H1 (cell line): ENCODE measurements around the gene MAPK4. TPM values are rescaled to one million over a fixed set of nuclear protein-coding genes. Genes with fewer than 3 reads are reported as not detected.

Source experiments
- CTCF ChIA-PET: fragments of 300-600 bp; sonication (Branson Sonifier 250); formaldehyde crosslinking; loops from one replicate; lab custom pipeline; 2021; ENCODE audit not compliant: partially characterized antibody; lab: Charles Lee
- POLR2A ChIA-PET: fragments of 300-600 bp; sonication (Branson Sonifier 250); formaldehyde crosslinking; loops from one replicate; lab custom pipeline; 2021; ENCODE audit warnings: inconsistent platforms; ENCODE audit not compliant: partially characterized antibody; lab: Charles Lee
- DNase-seq, 2 experiments: peaks; one replicate each; pipeline versions ENCODE4 v3.0.0 to v3.0.0-alpha.2; 2010 to 2022; ENCODE audit warnings: low spot score in 2 of 2, low read depth in 1 of 2, mixed read lengths in 1 of 2
- FAIRE-seq: peaks from 2 replicates; lab custom pipeline; 2011; peaks lifted over from hg19 to GRCh38; lab: Jason Lieb, UNC
- H2AFZ ChIP-seq: 2 replicates; pipeline ENCODE4 v1.8.1; 2012; ENCODE audit warnings: low read length, inconsistent platforms
- H2AK5ac ChIP-seq: 2 replicates; pipeline ENCODE4 v1.6.1; 2013; ENCODE audit warnings: low read depth, low read length
- H2BK120ac ChIP-seq: replicated peaks from 2 replicates; pipeline ENCODE3; 2013; ENCODE audit warnings: low read depth, low read length, inconsistent platforms
- H2BK12ac ChIP-seq: 2 replicates; pipeline ENCODE4 v1.6.1; 2013; ENCODE audit warnings: low read depth, low read length
- H2BK15ac ChIP-seq: 2 replicates; pipeline ENCODE4 v1.6.1; 2013; ENCODE audit warnings: low read length
- H2BK20ac ChIP-seq: 2 replicates; pipeline ENCODE4 v1.6.1; 2013; ENCODE audit warnings: low read length
- H2BK5ac ChIP-seq: 2 replicates; pipeline ENCODE4 v1.6.1; 2013; ENCODE audit warnings: low read depth, low read length
- H3K14ac ChIP-seq: 2 replicates; pipeline ENCODE4 v1.6.1; 2013; ENCODE audit warnings: inconsistent platforms; ENCODE audit not compliant: insufficient read length
- H3K18ac ChIP-seq: 2 replicates; pipeline ENCODE4 v1.6.1; 2013; ENCODE audit warnings: low read length; ENCODE audit errors: extremely low read depth
- H3K23ac ChIP-seq: 2 replicates; pipeline ENCODE4 v1.6.1; 2013; ENCODE audit warnings: inconsistent platforms; ENCODE audit not compliant: insufficient read length
- H3K23me2 ChIP-seq: 2 replicates; pipeline ENCODE4 v1.6.1; 2013; ENCODE audit warnings: low read depth, low read length
- H3K27ac ChIP-seq: 2 replicates; pipeline ENCODE4 v1.6.1; 2011; ENCODE audit warnings: low read depth, low read length, inconsistent platforms
- H3K27me3 ChIP-seq, 4 experiments: replicated peaks in 1 of 4; 1 replicate in 1 of 4; 2 replicates in 3 of 4; pipeline versions ENCODE4 v1.6.1 to v1.8.1; 2011 to 2013; ENCODE audit warnings: low read length in 3 of 4, mild to moderate bottlenecking in 3 of 4, inconsistent platforms in 2 of 4, mixed read lengths in 2 of 4, moderate library complexity in 1 of 4; ENCODE audit not compliant: control insufficient read depth in 3 of 4, insufficient read depth in 3 of 4; ENCODE audit errors: extremely low read depth in 1 of 4
- H3K36me3 ChIP-seq, 4 experiments: 2 replicates each; pipeline versions ENCODE4 v1.6.1 to v1.8.1; 2011 to 2013; ENCODE audit warnings: mild to moderate bottlenecking in 4 of 4, low read length in 3 of 4, moderate library complexity in 2 of 4, control low read depth in 1 of 4, inconsistent platforms in 1 of 4; ENCODE audit not compliant: insufficient read depth in 4 of 4, control insufficient read depth in 2 of 4
- H3K4ac ChIP-seq: replicated peaks from 2 replicates; pipeline ENCODE3; 2013; ENCODE audit warnings: low read length, low read depth, mixed read lengths, inconsistent platforms; ENCODE audit not compliant: insufficient read length
- H3K4me1 ChIP-seq, 4 experiments: replicated peaks in 1 of 4; 1 replicate in 1 of 4; 2 replicates in 3 of 4; pipeline versions ENCODE4 v1.6.1 to v1.8.1; 2011 to 2013; ENCODE audit warnings: low read length in 3 of 4, inconsistent platforms in 2 of 4, mixed read lengths in 1 of 4; ENCODE audit not compliant: insufficient read depth in 4 of 4, control insufficient read depth in 3 of 4
- H3K4me2 ChIP-seq, 2 experiments: 2 replicates each; pipeline versions ENCODE4 v1.6.1 to v1.8.1; 2011 to 2013; ENCODE audit warnings: low read depth in 2 of 2, low read length in 2 of 2, control low read depth in 1 of 2, inconsistent platforms in 1 of 2, mild to moderate bottlenecking in 1 of 2; ENCODE audit not compliant: insufficient read depth in 1 of 2
- H3K4me3 ChIP-seq, 4 experiments: fragments of 200-600, 300-600 bp in 1 of 4; sonication (generic), shearing (Covaris generic), sonication (Bioruptor Twin) in 1 of 4; 2 replicates each; pipeline versions ENCODE4 v1.5.1 to v1.8.1; 2011 to 2016; ENCODE audit warnings: low read length in 4 of 4, low read depth in 3 of 4, control low read depth in 2 of 4, inconsistent platforms in 2 of 4, mild to moderate bottlenecking in 2 of 4, mixed read lengths in 1 of 4, moderate library complexity in 1 of 4; ENCODE audit not compliant: insufficient read depth in 2 of 4; ENCODE audit errors: extremely low read depth in 1 of 4
- H3K56ac ChIP-seq: replicated peaks from 2 replicates; pipeline ENCODE3; 2013; ENCODE audit warnings: low read depth, mild to moderate bottlenecking, mixed read lengths, low read length, inconsistent platforms; ENCODE audit not compliant: insufficient read length
- H3K79me1 ChIP-seq: 2 replicates; pipeline ENCODE4 v1.6.1; 2013; ENCODE audit warnings: low read depth, low read length, control low read depth
- H3K79me2 ChIP-seq, 2 experiments: 2 replicates each; pipeline versions ENCODE4 v1.6.1 to v1.8.1; 2012 to 2013; ENCODE audit warnings: low read length in 2 of 2, mild to moderate bottlenecking in 2 of 2, inconsistent platforms in 1 of 2; ENCODE audit not compliant: insufficient read depth in 2 of 2, control insufficient read depth in 1 of 2
- H3K9ac ChIP-seq, 4 experiments: replicated peaks in 1 of 4; 1 replicate in 1 of 4; 2 replicates in 3 of 4; pipeline versions ENCODE4 v1.6.1 to v1.8.1; 2011 to 2013; ENCODE audit warnings: low read depth in 3 of 4, low read length in 3 of 4, control low read depth in 2 of 4, mild to moderate bottlenecking in 2 of 4, moderate library complexity in 2 of 4, inconsistent platforms in 1 of 4; ENCODE audit errors: extremely low read depth in 1 of 4
- H3K9me3 ChIP-seq, 2 experiments: 2 replicates each; pipeline versions ENCODE4 v1.6.1 to v1.8.1; 2012 to 2013; ENCODE audit warnings: mild to moderate bottlenecking in 2 of 2, moderate library complexity in 2 of 2, control low read depth in 1 of 2, inconsistent platforms in 1 of 2, low read depth in 1 of 2, low read length in 1 of 2, mixed read lengths in 1 of 2; ENCODE audit not compliant: insufficient read depth in 2 of 2
- H4K20me1 ChIP-seq, 2 experiments: replicated peaks in 1 of 2; 2 replicates each; pipeline versions ENCODE3 to v1.8.1; 2011 to 2013; ENCODE audit warnings: inconsistent platforms in 2 of 2, low read length in 2 of 2, mild to moderate bottlenecking in 1 of 2; ENCODE audit not compliant: insufficient read depth in 2 of 2, control insufficient read depth in 1 of 2
- H4K5ac ChIP-seq: 2 replicates; pipeline ENCODE4 v1.6.1; 2013; ENCODE audit warnings: low read length, low read depth, mixed read lengths, inconsistent platforms; ENCODE audit not compliant: insufficient read length
- H4K8ac ChIP-seq: 2 replicates; pipeline ENCODE4 v1.8.0; 2013; ENCODE audit warnings: mild to moderate bottlenecking, moderate library complexity, low read length, inconsistent platforms; ENCODE audit not compliant: insufficient read depth; ENCODE audit errors: extremely low read depth
- H4K91ac ChIP-seq: replicated peaks from 2 replicates; pipeline ENCODE3; 2013; ENCODE audit warnings: low read length, mixed read lengths, inconsistent platforms; ENCODE audit not compliant: insufficient read length
- ASH2L ChIP-seq: fragments of 200-600, 300-600 bp; sonication (generic); IDR thresholded peaks from one replicate; pipeline ENCODE4 v1.7.1; 2017; ENCODE audit warnings: low read length
- BCL11A ChIP-seq, 2 experiments: IDR thresholded peaks; one replicate each; pipeline ENCODE4 v1.6.1; 2011; ENCODE audit warnings: low read depth in 2 of 2, low read length in 2 of 2, mild to moderate bottlenecking in 2 of 2
- BRCA1 ChIP-seq: IDR thresholded peaks from 2 replicates; pipeline ENCODE4 v1.6.1; 2012; ENCODE audit warnings: low read depth, low read length, improper control_type of control experiment
- E2F6 ChIP-seq: IDR thresholded peaks from 2 replicates; pipeline ENCODE4 v1.6.1; 2012; ENCODE audit warnings: inconsistent platforms
- EGR1 ChIP-seq: IDR thresholded peaks from 2 replicates; pipeline ENCODE4 v1.6.1; 2011; ENCODE audit warnings: low read depth, low read length, borderline replicate concordance
- HDAC2 ChIP-seq, 2 experiments: fragments of 300-600 bp in 1 of 2; sonication (generic) in 1 of 2; IDR thresholded peaks; 2 replicates each; pipeline ENCODE4 v1.6.1; 2011 to 2012; ENCODE audit warnings: low read depth in 2 of 2, low read length in 2 of 2, mild to moderate bottlenecking in 2 of 2, moderate library complexity in 2 of 2, borderline replicate concordance in 1 of 2, inconsistent platforms in 1 of 2
- KDM1A ChIP-seq: fragments of 200-600, 300-600 bp; sonication (generic); IDR thresholded peaks from 2 replicates; pipeline ENCODE4 v1.7.1; 2016; ENCODE audit warnings: mild to moderate bottlenecking, low read length, borderline replicate concordance
- KDM4A ChIP-seq: IDR thresholded peaks from one replicate; pipeline ENCODE4 v1.7.1; 2012; ENCODE audit warnings: low read depth, mild to moderate bottlenecking, moderate library complexity, low read length, inconsistent platforms; ENCODE audit not compliant: severe bottlenecking
- POLR2A ChIP-seq, 2 experiments: IDR thresholded peaks; 1 replicate in 1 of 2; 2 replicates in 1 of 2; pipeline ENCODE4 v1.6.1; 2011; ENCODE audit warnings: low read depth in 2 of 2, low read length in 2 of 2, mild to moderate bottlenecking in 2 of 2; ENCODE audit errors: control extremely low read depth in 1 of 2
- POLR2AphosphoS5 ChIP-seq: IDR thresholded peaks from 2 replicates; pipeline ENCODE4 v1.6.1; 2011; ENCODE audit warnings: low read depth, low read length
- RXRA ChIP-seq: IDR thresholded peaks from 2 replicates; pipeline ENCODE4 v1.6.1; 2011; ENCODE audit warnings: low read depth, mild to moderate bottlenecking, low read length, moderate library complexity; ENCODE audit not compliant: insufficient read depth
- SP1 ChIP-seq: IDR thresholded peaks from 2 replicates; pipeline ENCODE4 v1.6.1; 2011; ENCODE audit warnings: low read depth, low read length
- TCF12 ChIP-seq: IDR thresholded peaks from 2 replicates; pipeline ENCODE4 v1.6.1; 2011; ENCODE audit warnings: low read depth, mild to moderate bottlenecking, low read length
- WGBS, 2 experiments: shearing (Covaris generic) in 1 of 2; methylation state at CpG; one replicate each; pipeline versions ENCODE4 v1.1.6 to v1.1.7; 2013 to 2015; ENCODE audit warnings: low lambda C conversion rate in 2 of 2, mixed read lengths in 2 of 2, inconsistent platforms in 1 of 2, low coverage in 1 of 2, missing lambda C conversion rate in 1 of 2; ENCODE audit not compliant: insufficient replicate concordance in 2 of 2, insufficient coverage in 1 of 2, insufficient read length in 1 of 2; ENCODE audit errors: extremely low coverage in 1 of 2, missing lambda C conversion rate in 1 of 2; 5-methylcytosine and 5-hydroxymethylcytosine counted together
- polyA plus RNA-seq, 7 experiments: library from polyadenylated mRNA; depleted of rRNA in 3 of 7; stranded (reverse) in 5 of 7; unstranded in 2 of 7; fragments of >200 nt in 5 of 7; fragments of 200-250 nt in 2 of 7; gene quantifications; 1 replicate in 5 of 7; 2 replicates in 1 of 7; 4 replicates in 1 of 7; pipeline versions ENCODE4 v1.2.1 to v1.2.3, GENCODE V29; 2011 to 2013; ENCODE audit warnings: missing spikeins in 2 of 7, mixed read lengths in 2 of 7
- total RNA-seq: library from RNA; stranded (reverse); fragmentation: NEBNext Ultra II Directional; extraction: Animal tissue kit (Norgen Biotek cat#: 25700); gene quantifications from 2 replicates; pipeline ENCODE4 v1.2.1, GENCODE V29; 2021

The MAPK4 gene
- total and polyA plus RNA-seq, 2 of the 8 experiments (the other 6 are each of a cell fraction or from before 2014, with no cell fraction given), result 3.2 to 3.7 TPM

DNA sequence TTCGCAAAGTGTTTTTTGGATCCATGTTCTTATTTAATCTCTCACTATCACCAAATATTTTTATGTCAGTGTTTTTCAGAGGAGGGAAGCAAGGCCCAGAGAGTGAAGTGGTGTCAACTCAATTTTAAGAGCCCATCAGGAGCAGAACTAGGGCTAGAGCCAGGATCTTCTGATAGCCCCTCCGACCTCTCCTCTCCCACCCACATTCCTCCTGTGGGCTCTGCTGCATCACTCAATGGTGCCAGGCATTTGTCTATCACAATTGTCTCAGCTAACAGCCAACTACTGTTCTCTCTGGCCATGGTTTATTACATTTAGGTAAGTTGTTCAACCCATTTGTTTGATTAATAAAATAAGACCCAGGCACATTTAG lies 68.6 kb downstream of the MAPK4 start:
- H3K14ac ChIP-seq, result no peak overlapping the region
- no peaks in the 10 kb centered on the region for H3K36me3 ChIP-seq
- TF ChIP-seq EGR1 (no peak), RXRA (no peak), BRCA1 (no peak), ASH2L (no peak), BCL11A (IDR thresholded peaks at IDR 0.05; ENCODE audit: low read depth in 2 of 2, low read length in 2 of 2) (no peak), KDM1A (no peak), SP1 (no peak), POLR2AphosphoS5 (no peak), HDAC2 (IDR thresholded peaks at IDR 0.05; ENCODE audit: borderline replicate concordance in 1 of 2, low read depth in 2 of 2, low read length in 2 of 2) (no peak), POLR2A (IDR thresholded peaks at IDR 0.05; ENCODE audit: control extremely low read depth in 1 of 2, low read depth in 2 of 2, low read length in 2 of 2) (no peak), KDM4A (no peak), TCF12 (no peak), E2F6 (no peak)
- no peaks in the 10 kb centered on the region; a peak in 1 of 7 replicates for H3K27me3 ChIP-seq
- H3K79me2 ChIP-seq, result no peaks in the 10 kb centered on the region
- no peak overlapping the region for H3K4me2 ChIP-seq
- DNase-seq (no peak), FAIRE-seq (no peak)
- no peaks in the 10 kb centered on the region for H3K9me3 ChIP-seq
- no peak overlapping the region for H4K91ac ChIP-seq
- POLR2A ChIA-PET, result no interaction called here
- no peak overlapping the region for H2BK15ac ChIP-seq
- H3K18ac ChIP-seq, result no peak overlapping the region
- no peak overlapping the region for H2AFZ ChIP-seq
- no peak overlapping the region for H2BK12ac ChIP-seq
- CTCF ChIA-PET, result interaction anchor here (1.3 kb wide), 1 partner anchor 16 kb away, joined by 4 read pairs; no protein-coding TSS in a partner anchor
- no peak overlapping the region for H4K8ac ChIP-seq
- no peak overlapping the region for H3K9ac ChIP-seq
- no peak overlapping the region for H3K56ac ChIP-seq
- no peaks in the 10 kb centered on the region for H4K20me1 ChIP-seq
- no peak overlapping the region for H3K4ac ChIP-seq
- H3K4me3 ChIP-seq, result no peak overlapping the region
- no peak overlapping the region for H2BK5ac ChIP-seq
- no peak overlapping the region for H2BK20ac ChIP-seq
- H3K4me1 ChIP-seq, result peaks cover 0 to 10% (median 1%) of the 10 kb centered on the region in 4 experiments; a peak in 3 of 7 replicates
- no peaks in the 10 kb centered on the region for H3K79me1 ChIP-seq
- H3K27ac ChIP-seq, result no peak overlapping the region
- H2BK120ac ChIP-seq, result no peak overlapping the region
- no peak overlapping the region for H2AK5ac ChIP-seq
- no peak overlapping the region for H4K5ac ChIP-seq
- H3K23ac ChIP-seq, result no peak overlapping the region
- 87% methylated on average over 2 of the region's 2 CpGs; no CpG with 5 or more reads in 1 of the 2 experiments for WGBS, 2 experiments
- H3K23me2 ChIP-seq, result no peaks in the 10 kb centered on the region
